Natural killer cell (primary cell): ENCODE measurements around the gene FRRS1L. TPM values are rescaled to one million over a fixed set of nuclear protein-coding genes. Genes with fewer than 3 reads are reported as not detected.
"Not testable (repeated sequence)": the region's sequence is repeated elsewhere in the genome, so short reads cannot be mapped to it uniquely, and the experiment has no call there.

Source experiments
- ATAC-seq, 3 donors: fragments of 150-1000 bp in 2 of 3; fragments of 200-7000 bp in 1 of 3; cut with Tn5 transposase; 1 replicate in 1 of 3; 2 replicates in 2 of 3; pipeline ENCODE4 v1.10.0; 2021; ENCODE audit warnings: mild to moderate bottlenecking in 2 of 3, moderate library complexity in 2 of 3
- DNase-seq, 2 donors: peaks; one replicate each; pipeline versions ENCODE4 v3.0.0 to v3.0.0-alpha.2; 2013 to 2021; ENCODE audit warnings: mixed read lengths in 1 of 2
- H3K27ac ChIP-seq: one replicate; pipeline ENCODE4 v1.5.1; 2013; ENCODE audit warnings: mild to moderate bottlenecking, low read length
- H3K27me3 ChIP-seq: one replicate; pipeline ENCODE4 v1.6.1; 2013; ENCODE audit warnings: low read length; ENCODE audit not compliant: control insufficient read depth, insufficient read depth
- H3K36me3 ChIP-seq: one replicate; pipeline ENCODE4 v1.6.1; 2013; ENCODE audit warnings: low read length; ENCODE audit not compliant: control insufficient read depth, insufficient read depth
- H3K4me1 ChIP-seq: one replicate; pipeline ENCODE4 v1.6.1; 2013; ENCODE audit warnings: low read length; ENCODE audit not compliant: control insufficient read depth, insufficient read depth
- H3K4me3 ChIP-seq: one replicate; pipeline ENCODE4 v1.5.1; 2013; ENCODE audit warnings: low read length
- H3K9me3 ChIP-seq: one replicate; pipeline ENCODE4 v1.6.1; 2013; ENCODE audit warnings: low read length; ENCODE audit not compliant: control insufficient read depth, insufficient read depth
- H3K27ac Mint-ChIP-seq, 2 donors: one replicate each; pipeline ENCODE4 v1.8.0; 2022; ENCODE audit warnings: mild to moderate bottlenecking in 2 of 2, mixed read lengths in 2 of 2, moderate library complexity in 1 of 2
- H3K27me3 Mint-ChIP-seq, 2 donors: one replicate each; pipeline ENCODE4 v1.8.0; 2022; ENCODE audit warnings: low read depth in 2 of 2, mixed read lengths in 2 of 2
- H3K36me3 Mint-ChIP-seq: one replicate; pipeline ENCODE4 v1.8.0; 2022; ENCODE audit warnings: mixed read lengths
- H3K4me1 Mint-ChIP-seq, 2 donors: one replicate each; pipeline ENCODE4 v1.8.0; 2022; ENCODE audit warnings: mixed read lengths in 2 of 2
- H3K4me3 Mint-ChIP-seq: one replicate; pipeline ENCODE4 v1.8.0; 2022; ENCODE audit warnings: mild to moderate bottlenecking, moderate library complexity, mixed read lengths
- H3K9me3 Mint-ChIP-seq, 2 donors: one replicate each; pipeline ENCODE4 v1.8.0; 2022; ENCODE audit warnings: mixed read lengths in 2 of 2
- WGBS: methylation state at CpG from one replicate; pipeline ENCODE4 v1.1.7; 2013; ENCODE audit warnings: missing lambda C conversion rate; ENCODE audit not compliant: insufficient coverage; 5-methylcytosine and 5-hydroxymethylcytosine counted together
- intact Hi-C: fragments of 100-400 bp; cut with micrococcal nuclease; formaldehyde crosslinking; loops from one replicate; pipeline ENCODE4 v1.14.2; 2022
- total RNA-seq, 4 donors: library from RNA; stranded (reverse); fragments of 120-200 nt in 1 of 4; gene quantifications; one replicate each; pipeline versions ENCODE4 v1.2.3 to v1.2.4, GENCODE V29; 2013 to 2022
- TF ChIP-seq, protein P1 (sequence below): fragments of 200-600 bp; IDR thresholded peaks from one replicate; pipeline ENCODE4 v1.8.0; 2022; ENCODE audit warnings: antibody characterized with exemption

The FRRS1L gene
- total RNA-seq, 3 donors from 2014 or later (not counting 1 experiment from before 2014, with no cell fraction given): not detected

DNA sequence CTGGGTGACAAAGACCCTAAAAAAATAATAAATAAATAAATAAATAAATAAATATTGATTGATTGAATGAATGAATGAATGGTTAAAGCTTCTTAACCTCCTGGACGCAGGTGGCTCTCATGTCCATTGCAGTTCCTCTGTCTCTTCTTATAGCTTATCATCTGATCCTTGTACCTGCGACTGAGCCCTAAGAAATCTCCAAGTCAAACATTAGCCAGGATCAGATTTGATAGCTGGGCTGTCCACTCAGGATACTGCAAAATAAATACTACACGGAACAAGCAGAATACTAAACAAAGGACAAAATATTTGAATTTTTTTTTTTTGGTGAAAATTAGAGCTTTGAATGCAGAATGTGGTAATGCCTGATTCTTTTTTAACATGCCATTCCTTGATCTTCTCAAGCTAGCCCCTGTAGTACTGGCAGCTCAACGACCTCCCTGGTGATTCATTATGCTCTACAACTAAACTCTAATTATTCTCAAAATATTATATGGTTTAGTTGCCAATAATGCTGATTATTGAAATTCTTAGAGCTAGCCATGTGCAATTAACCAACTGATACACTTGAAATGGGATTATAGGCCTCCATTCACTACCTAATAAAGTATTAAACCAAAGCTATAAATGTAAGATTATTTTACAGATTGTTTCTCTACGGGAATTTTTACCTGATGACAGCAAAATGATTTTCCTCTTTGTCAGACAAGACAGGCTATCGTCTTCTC lies 37.4 kb downstream of the FRRS1L start:
- Histone ChIP-seq H3K36me3 (no peaks in the 10 kb centered on the region), H3K4me1 (no peaks in the 10 kb centered on the region), H3K27me3 (no peaks in the 10 kb centered on the region), H3K27ac (no peak overlapping the region), H3K4me3 (no peak overlapping the region), H3K9me3 (no peaks in the 10 kb centered on the region)
- Mint-ChIP-seq H3K4me1 (no peaks in the 10 kb centered on the region), H3K36me3 (no peaks in the 10 kb centered on the region), H3K4me3 (no peak overlapping the region), H3K27ac (no peak overlapping the region), H3K27me3 (no peaks in the 10 kb centered on the region), H3K9me3 (no peaks in the 10 kb centered on the region)
- ATAC-seq (no peak), DNase-seq (no peak)
- intact Hi-C loops: no loop called here
- 80% methylated on average over 3 of the region's 6 CpGs for WGBS
- TF ChIP-seq, protein P1, sequence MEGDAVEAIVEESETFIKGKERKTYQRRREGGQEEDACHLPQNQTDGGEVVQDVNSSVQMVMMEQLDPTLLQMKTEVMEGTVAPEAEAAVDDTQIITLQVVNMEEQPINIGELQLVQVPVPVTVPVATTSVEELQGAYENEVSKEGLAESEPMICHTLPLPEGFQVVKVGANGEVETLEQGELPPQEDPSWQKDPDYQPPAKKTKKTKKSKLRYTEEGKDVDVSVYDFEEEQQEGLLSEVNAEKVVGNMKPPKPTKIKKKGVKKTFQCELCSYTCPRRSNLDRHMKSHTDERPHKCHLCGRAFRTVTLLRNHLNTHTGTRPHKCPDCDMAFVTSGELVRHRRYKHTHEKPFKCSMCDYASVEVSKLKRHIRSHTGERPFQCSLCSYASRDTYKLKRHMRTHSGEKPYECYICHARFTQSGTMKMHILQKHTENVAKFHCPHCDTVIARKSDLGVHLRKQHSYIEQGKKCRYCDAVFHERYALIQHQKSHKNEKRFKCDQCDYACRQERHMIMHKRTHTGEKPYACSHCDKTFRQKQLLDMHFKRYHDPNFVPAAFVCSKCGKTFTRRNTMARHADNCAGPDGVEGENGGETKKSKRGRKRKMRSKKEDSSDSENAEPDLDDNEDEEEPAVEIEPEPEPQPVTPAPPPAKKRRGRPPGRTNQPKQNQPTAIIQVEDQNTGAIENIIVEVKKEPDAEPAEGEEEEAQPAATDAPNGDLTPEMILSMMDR: no peak

DNA sequence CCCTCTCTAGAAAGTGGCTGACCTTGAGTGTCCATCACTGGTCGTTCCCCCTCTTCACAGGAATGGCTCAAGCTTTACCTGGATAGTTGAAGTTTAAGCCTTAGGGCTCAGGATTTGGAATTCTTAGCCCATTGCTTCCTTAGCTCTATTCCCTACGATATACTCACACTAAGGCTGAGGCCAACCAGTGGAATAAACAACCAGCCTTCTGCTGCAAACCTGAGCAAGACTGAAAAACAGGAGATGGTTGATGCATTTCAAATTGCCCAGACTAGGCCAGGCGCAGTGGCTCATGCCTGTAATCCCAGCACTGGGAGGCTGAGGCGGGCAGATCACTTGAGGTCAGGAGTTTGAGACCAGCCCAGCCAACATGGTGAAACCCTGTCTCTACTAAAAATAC lies 40.4 kb downstream of the FRRS1L start:
- intact Hi-C loops, H3K36me3 Mint-ChIP-seq, H3K4me1 Mint-ChIP-seq, H3K27ac Mint-ChIP-seq, H3K27me3 ChIP-seq, ATAC-seq, H3K9me3 Mint-ChIP-seq, H3K36me3 ChIP-seq, H3K27me3 Mint-ChIP-seq, H3K4me1 ChIP-seq, H3K9me3 ChIP-seq, H3K4me3 ChIP-seq, DNase-seq, H3K4me3 Mint-ChIP-seq, H3K27ac ChIP-seq: not testable (repeated sequence)
- WGBS: 83% methylated on average over 4 of the region's 4 CpGs

- no peak for ATAC-seq
- TF ChIP-seq, protein P1: no peak
- no peaks in the 10 kb centered on the region for H3K36me3 Mint-ChIP-seq
- H3K4me1 ChIP-seq: peaks cover 4% of the 10 kb centered on the region
- no peak overlapping the region for H3K4me3 Mint-ChIP-seq
- no peak overlapping the region for H3K4me3 ChIP-seq
- H3K9me3 Mint-ChIP-seq: no peaks in the 10 kb centered on the region
- peaks cover 0 to 3% of the 10 kb centered on the region in 2 donors for H3K27me3 Mint-ChIP-seq
- H3K27ac ChIP-seq: no peak overlapping the region
- no peak for DNase-seq
- intact Hi-C loops: no loop called here
- H3K27me3 ChIP-seq: no peaks in the 10 kb centered on the region
- H3K36me3 ChIP-seq: no peaks in the 10 kb centered on the region
- H3K4me1 Mint-ChIP-seq: peaks cover 5 to 9% of the 10 kb centered on the region in 2 donors
- no peaks in the 10 kb centered on the region for H3K9me3 ChIP-seq
- WGBS: 100% methylated on average over 1 of the region's 2 CpGs
- H3K27ac Mint-ChIP-seq: no peak overlapping the region
Measured at GRCh38 chr9:109124121-109124520, 42.9 kb downstream of the FRRS1L start.

GRCh38 chr9:109122726-109123621 lies 44.1 kb downstream of the FRRS1L start:
- Histone ChIP-seq H3K36me3 (no peaks in the 10 kb centered on the region), H3K27me3 (no peaks in the 10 kb centered on the region), H3K9me3 (no peaks in the 10 kb centered on the region), H3K27ac (no peak overlapping the region), H3K4me3 (no peak overlapping the region), H3K4me1 (peaks cover 15% of the 10 kb centered on the region)
- Mint-ChIP-seq H3K4me1 (peaks cover 15 to 20% of the 10 kb centered on the region in 2 donors), H3K27me3 (peaks cover 0 to 3% of the 10 kb centered on the region in 2 donors), H3K36me3 (no peaks in the 10 kb centered on the region), H3K9me3 (no peaks in the 10 kb centered on the region), H3K4me3 (no peak overlapping the region), H3K27ac (no peak overlapping the region)
- ATAC-seq: no peak
- no peak for DNase-seq
- intact Hi-C loops: no loop called here
- TF ChIP-seq, protein P1: no peak
- WGBS: 83% methylated on average over 12 of the region's 12 CpGs
